Astrocyte (in vitro differentiated cells and primary cell): ENCODE results near the gene CCNL2. TPM values are rescaled to one million over a fixed set of nuclear protein-coding genes. Genes with fewer than 3 reads are reported as not detected.

Experiments used
- DNase-seq: peaks from one replicate; pipeline ENCODE4 v3.0.0-alpha.2; 2010; ENCODE audit warnings: low read depth
- FAIRE-seq: peaks from 2 replicates; lab custom pipeline; 2011; peaks lifted over from hg19 to GRCh38; lab: Jason Lieb, UNC
- H2AFZ ChIP-seq: 2 replicates; pipeline ENCODE4 v1.6.0; 2012; ENCODE audit warnings: low read depth, low read length, inconsistent platforms
- H3K27ac ChIP-seq: 2 replicates; pipeline ENCODE4 v1.5.1; 2011; ENCODE audit warnings: low read depth, low read length, inconsistent platforms
- H3K27me3 ChIP-seq: 2 replicates; pipeline ENCODE4 v1.6.0; 2011; ENCODE audit warnings: low read length, inconsistent platforms; ENCODE audit not compliant: insufficient read depth
- H3K36me3 ChIP-seq: 2 replicates; pipeline ENCODE4 v1.5.1; 2011; ENCODE audit warnings: low read length, inconsistent platforms; ENCODE audit not compliant: insufficient read depth
- H3K4me1 ChIP-seq: 2 replicates; pipeline ENCODE4 v1.5.1; 2011; ENCODE audit warnings: low read length, inconsistent platforms; ENCODE audit not compliant: insufficient read depth
- H3K4me2 ChIP-seq: 2 replicates; pipeline ENCODE4 v1.6.0; 2012; ENCODE audit warnings: low read length, inconsistent platforms
- H3K4me3 ChIP-seq: 2 replicates; pipeline ENCODE4 v1.5.1; 2011; ENCODE audit warnings: low read depth, mild to moderate bottlenecking, low read length, inconsistent platforms; ENCODE audit not compliant: insufficient read depth
- H3K79me2 ChIP-seq: 2 replicates; pipeline ENCODE4 v1.6.0; 2012; ENCODE audit warnings: mild to moderate bottlenecking, low read length, inconsistent platforms; ENCODE audit not compliant: insufficient read depth
- H3K9ac ChIP-seq: 2 replicates; pipeline ENCODE4 v1.6.0; 2012; ENCODE audit warnings: mild to moderate bottlenecking, low read length, inconsistent platforms
- H3K9me3 ChIP-seq: 2 replicates; pipeline ENCODE4 v1.5.1; 2012; ENCODE audit warnings: low read depth, mild to moderate bottlenecking, low read length, inconsistent platforms; ENCODE audit not compliant: insufficient read depth
- H4K20me1 ChIP-seq: 2 replicates; pipeline ENCODE4 v1.6.0; 2012; ENCODE audit warnings: low read length, inconsistent platforms; ENCODE audit not compliant: insufficient read depth
- H3K27ac Mint-ChIP-seq: one replicate; pipeline ENCODE4 v1.8.0; 2021; ENCODE audit warnings: mild to moderate bottlenecking, mixed read lengths; ENCODE audit not compliant: unreplicated experiment
- H3K27me3 Mint-ChIP-seq: one replicate; pipeline ENCODE4 v1.8.0; 2021; ENCODE audit warnings: low read depth, mixed read lengths; ENCODE audit not compliant: unreplicated experiment
- H3K36me3 Mint-ChIP-seq: one replicate; pipeline ENCODE4 v1.8.0; 2021; ENCODE audit warnings: low read depth, mixed read lengths; ENCODE audit not compliant: unreplicated experiment
- H3K4me1 Mint-ChIP-seq: one replicate; pipeline ENCODE4 v1.8.0; 2021; ENCODE audit warnings: low read depth, mixed read lengths; ENCODE audit not compliant: unreplicated experiment
- H3K4me3 Mint-ChIP-seq: one replicate; pipeline ENCODE4 v1.8.0; 2021; ENCODE audit warnings: mild to moderate bottlenecking, moderate library complexity, mixed read lengths; ENCODE audit not compliant: unreplicated experiment
- H3K9me3 Mint-ChIP-seq: one replicate; pipeline ENCODE4 v1.8.0; 2021; ENCODE audit warnings: mild to moderate bottlenecking, mixed read lengths; ENCODE audit not compliant: unreplicated experiment
- CTCF ChIP-seq: IDR thresholded peaks from 2 replicates; pipeline ENCODE4 v1.5.1; 2011; ENCODE audit warnings: low read depth, mild to moderate bottlenecking, inconsistent platforms, low read length, moderate library complexity; ENCODE audit not compliant: insufficient read depth
- EZH2 ChIP-seq: IDR thresholded peaks from 2 replicates; pipeline ENCODE4 v1.6.1; 2012; ENCODE audit warnings: mild to moderate bottlenecking, low read length, inconsistent platforms; ENCODE audit not compliant: insufficient read depth
- total RNA-seq: library from RNA; stranded (reverse); gene quantifications from 2 replicates; pipeline ENCODE4 v1.2.1, GENCODE V29; 2021

Gene CCNL2
- total RNA-seq, 1 donor from 2014 or later, result 194 TPM

GRCh38 chr1:1373815-1374588 lies 25.1 kb downstream of the CCNL2 start:
- Mint-ChIP-seq H3K4me1 (peaks cover 10% of the 10 kb centered on the region), H3K27me3 (no peaks in the 10 kb centered on the region), H3K36me3 (peaks cover 2% of the 10 kb centered on the region), H3K4me3 (peak overlapping the region; percentile 86), H3K9me3 (no peaks in the 10 kb centered on the region), H3K27ac (peak overlapping the region; percentile 47)
- peaks cover 26% of the 10 kb centered on the region for H4K20me1 ChIP-seq
- TF ChIP-seq CTCF (no peak), EZH2 (no peak)
- peak overlapping the region; percentile 94 for H3K9ac ChIP-seq
- H3K36me3 ChIP-seq, result peaks cover 3% of the 10 kb centered on the region
- H3K9me3 ChIP-seq, result no peaks in the 10 kb centered on the region
- H3K4me1 ChIP-seq, result peaks cover 18% of the 10 kb centered on the region
- DNase-seq, result no peak
- peaks cover 34% of the 10 kb centered on the region for H3K79me2 ChIP-seq
- FAIRE-seq, result no peak
- peak overlapping the region; percentile 81 for H3K27ac ChIP-seq
- no peak overlapping the region for H2AFZ ChIP-seq
- H3K4me3 ChIP-seq, result peak overlapping the region; percentile 78
- H3K27me3 ChIP-seq, result no peaks in the 10 kb centered on the region
- H3K4me2 ChIP-seq, result peak overlapping the region; percentile 91

- no peak for FAIRE-seq
- Histone ChIP-seq H3K4me1 (peaks cover 18% of the 10 kb centered on the region), H3K27ac (no peak overlapping the region), H3K4me2 (peak overlapping the region; percentile 91), H3K27me3 (no peaks in the 10 kb centered on the region), H3K9ac (peak overlapping the region; percentile 94), H3K79me2 (peaks cover 34% of the 10 kb centered on the region), H4K20me1 (peaks cover 26% of the 10 kb centered on the region), H3K9me3 (no peaks in the 10 kb centered on the region), H3K4me3 (peak overlapping the region; percentile 78), H3K36me3 (peaks cover 3% of the 10 kb centered on the region), H2AFZ (no peak overlapping the region)
- Mint-ChIP-seq H3K36me3 (peaks cover 2% of the 10 kb centered on the region), H3K27ac (peak overlapping the region; percentile 47), H3K4me1 (peaks cover 10% of the 10 kb centered on the region), H3K9me3 (no peaks in the 10 kb centered on the region), H3K4me3 (peak overlapping the region; percentile 86), H3K27me3 (no peaks in the 10 kb centered on the region)
- TF ChIP-seq CTCF, result no peak
- no peak for TF ChIP-seq EZH2
- DNase-seq, result no peak
Measured at GRCh38 chr1:1373051-1373814, 25.9 kb downstream of the CCNL2 start.
